ENCODE measurements around the gene PTPRJ. TPM values are rescaled to one million over a fixed set of nuclear protein-coding genes. Genes with fewer than 3 reads are reported as not detected.

The PTPRJ gene
- total and polyA plus RNA-seq, 2 donors (not counting 3 experiments of a cell fraction or from before 2014, with no cell fraction given) = 3.1 to 7.7 TPM

- H3K4me3 ChIP-seq (replicated peaks in 1 of 3; ENCODE audit: insufficient read depth in 1 of 3, low read depth in 1 of 3, low read length in 3 of 3) = no peak overlapping the region
- H3K27me3 ChIP-seq (ENCODE audit: control insufficient read depth in 2 of 2, insufficient read depth in 2 of 2, low read length in 2 of 2) = no peaks in the 10 kb centered on the region
- no peaks in the 10 kb centered on the region for H3K79me2 ChIP-seq (ENCODE audit: control insufficient read depth, insufficient read depth, low read length)
- no peak overlapping the region for H3K9ac ChIP-seq (replicated peaks; ENCODE audit: extremely low read depth, insufficient read depth, low read length)
- H3K36me3 ChIP-seq (ENCODE audit: control insufficient read depth in 2 of 2, extremely low read depth in 1 of 2, insufficient read depth in 2 of 2, low read length in 2 of 2) = no peaks in the 10 kb centered on the region
- intact Hi-C loops (cut with micrococcal nuclease) = no loop called here
- H2AFZ ChIP-seq (ENCODE audit: low read depth, low read length) = no peak overlapping the region
- DNase-seq (ENCODE audit: low read depth, low spot score) (no peak), FAIRE-seq (no peak)
- H3K27ac ChIP-seq (ENCODE audit: insufficient read depth, low read depth, low read length) = no peak overlapping the region
- BruUV-seq (replicated peaks) = no TSS peak
- no peaks in the 10 kb centered on the region for H3K9me1 ChIP-seq (replicated peaks; ENCODE audit: control insufficient read depth, extremely low read depth, insufficient read depth, low read length)
- ChIA-PET CTCF (no interaction called here), POLR2A (no interaction called here)
- peaks cover 11% of the 10 kb centered on the region for H3K4me1 ChIP-seq (ENCODE audit: control insufficient read depth, extremely low read depth, insufficient read depth, low read length)
- dilution Hi-C loops (cut with MboI; ENCODE audit: extremely low pct_ligation_motif_present, low sequenced_read_pairs) = no loop called here
- H4K20me1 ChIP-seq (replicated peaks; ENCODE audit: control insufficient read depth, extremely low read depth, insufficient read depth, low read length) = no peaks in the 10 kb centered on the region
- no peaks in the 10 kb centered on the region for H3K9me3 ChIP-seq (replicated peaks; ENCODE audit: control insufficient read depth, insufficient read depth, low read length)
- H3K4me2 ChIP-seq (ENCODE audit: insufficient read depth, low read length) = no peak overlapping the region
- no peak for TF ChIP-seq MYC (IDR thresholded peaks at IDR 0.05; ENCODE audit: low read depth, low read length)
- TF ChIP-seq GATA2 (IDR thresholded peaks at IDR 0.05; ENCODE audit: insufficient read depth, insufficient read length, low read depth, low read length) = no peak
- no peak for TF ChIP-seq JUN (IDR thresholded peaks at IDR 0.05; ENCODE audit: borderline replicate concordance, insufficient read depth, insufficient read length, low read depth)
- no peak for TF ChIP-seq MAX (IDR thresholded peaks at IDR 0.05; ENCODE audit: insufficient read depth, insufficient read length)
- TF ChIP-seq CTCF (IDR thresholded peaks at IDR 0.05; ENCODE audit: extremely low read depth in 1 of 2, insufficient read depth in 1 of 2, low read depth in 1 of 2, low read length in 2 of 2) = no peak
- TF ChIP-seq EZH2 (IDR thresholded peaks at IDR 0.05; ENCODE audit: borderline replicate concordance, low read depth, low read length, severe bottlenecking) = no peak
- no peak for TF ChIP-seq POLR2A (IDR thresholded peaks at IDR 0.05; ENCODE audit: low read depth, low read length)
- no peak for TF ChIP-seq POLR2AphosphoS5 (IDR thresholded peaks at IDR 0.05; ENCODE audit: insufficient read depth, low read depth, low read length)
- TF ChIP-seq FOS (IDR thresholded peaks at IDR 0.05; ENCODE audit: borderline replicate concordance, insufficient read depth, low read length) = no peak
These were observed 52.4 kb downstream of the PTPRJ start for GRCh38 chr11:48032721-48033120.

Measured in endothelial cell of umbilical vein (primary cell).